PC-3 (cell line): ENCODE measurements around the gene EPN2.

Experiments used
- EZH2 ChIP-seq: fragments of 300-600 bp; sonication (generic); IDR thresholded peaks from one replicate; pipeline ENCODE4 v1.6.1; 2017; ENCODE audit warnings: antibody characterized with exemption, mild to moderate bottlenecking, low read length; ENCODE audit not compliant: unreplicated experiment
- TF ChIP-seq, protein P1 (sequence below): fragments of 300-600 bp; sonication (generic); conservative IDR thresholded peaks from 2 replicates; pipeline ENCODE4 v1.5.1; 2017; ENCODE audit warnings: antibody characterized with exemption, low read depth, mild to moderate bottlenecking, low read length

DNA sequence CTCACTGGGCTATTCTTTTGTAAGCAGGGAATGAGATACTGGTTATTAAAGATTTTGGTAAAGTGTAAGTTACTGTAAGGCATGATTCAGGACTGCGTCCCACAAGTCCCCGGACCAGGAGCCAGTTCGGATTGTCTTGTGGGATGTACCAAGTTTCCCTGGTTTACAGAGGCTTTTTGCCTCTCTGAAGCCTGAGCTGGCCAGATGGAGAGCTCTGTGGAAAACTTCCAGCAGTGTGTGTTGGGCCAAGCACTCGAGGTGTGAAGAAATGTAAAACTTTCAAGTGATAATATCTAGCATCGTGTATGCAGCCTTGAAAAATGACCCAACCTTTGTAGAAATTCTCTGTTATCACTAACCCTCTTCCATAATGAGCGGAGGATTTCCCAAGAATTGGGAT, 2.4 kb downstream of the EPN2 start:
- TF ChIP-seq, protein P1, sequence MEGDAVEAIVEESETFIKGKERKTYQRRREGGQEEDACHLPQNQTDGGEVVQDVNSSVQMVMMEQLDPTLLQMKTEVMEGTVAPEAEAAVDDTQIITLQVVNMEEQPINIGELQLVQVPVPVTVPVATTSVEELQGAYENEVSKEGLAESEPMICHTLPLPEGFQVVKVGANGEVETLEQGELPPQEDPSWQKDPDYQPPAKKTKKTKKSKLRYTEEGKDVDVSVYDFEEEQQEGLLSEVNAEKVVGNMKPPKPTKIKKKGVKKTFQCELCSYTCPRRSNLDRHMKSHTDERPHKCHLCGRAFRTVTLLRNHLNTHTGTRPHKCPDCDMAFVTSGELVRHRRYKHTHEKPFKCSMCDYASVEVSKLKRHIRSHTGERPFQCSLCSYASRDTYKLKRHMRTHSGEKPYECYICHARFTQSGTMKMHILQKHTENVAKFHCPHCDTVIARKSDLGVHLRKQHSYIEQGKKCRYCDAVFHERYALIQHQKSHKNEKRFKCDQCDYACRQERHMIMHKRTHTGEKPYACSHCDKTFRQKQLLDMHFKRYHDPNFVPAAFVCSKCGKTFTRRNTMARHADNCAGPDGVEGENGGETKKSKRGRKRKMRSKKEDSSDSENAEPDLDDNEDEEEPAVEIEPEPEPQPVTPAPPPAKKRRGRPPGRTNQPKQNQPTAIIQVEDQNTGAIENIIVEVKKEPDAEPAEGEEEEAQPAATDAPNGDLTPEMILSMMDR = no peak
- no peak for TF ChIP-seq EZH2
